ENCODE results near the gene PUS10. TPM values are rescaled to one million over a fixed set of nuclear protein-coding genes. Genes with fewer than 3 reads are reported as not detected.
"Not testable (repeated sequence)": the region's sequence is repeated elsewhere in the genome, so short reads cannot be mapped to it uniquely, and the experiment has no call there.

The PUS10 gene, protein sequence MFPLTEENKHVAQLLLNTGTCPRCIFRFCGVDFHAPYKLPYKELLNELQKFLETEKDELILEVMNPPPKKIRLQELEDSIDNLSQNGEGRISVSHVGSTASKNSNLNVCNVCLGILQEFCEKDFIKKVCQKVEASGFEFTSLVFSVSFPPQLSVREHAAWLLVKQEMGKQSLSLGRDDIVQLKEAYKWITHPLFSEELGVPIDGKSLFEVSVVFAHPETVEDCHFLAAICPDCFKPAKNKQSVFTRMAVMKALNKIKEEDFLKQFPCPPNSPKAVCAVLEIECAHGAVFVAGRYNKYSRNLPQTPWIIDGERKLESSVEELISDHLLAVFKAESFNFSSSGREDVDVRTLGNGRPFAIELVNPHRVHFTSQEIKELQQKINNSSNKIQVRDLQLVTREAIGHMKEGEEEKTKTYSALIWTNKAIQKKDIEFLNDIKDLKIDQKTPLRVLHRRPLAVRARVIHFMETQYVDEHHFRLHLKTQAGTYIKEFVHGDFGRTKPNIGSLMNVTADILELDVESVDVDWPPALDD
- total RNA-seq (2014; rRNA removed; shearing (Covaris generic)) = 5.2 and 6.7 TPM in 2 replicates
- polyA plus RNA-seq (2015; cell fraction: cytosol; rRNA removed) = 3.1 and 5.7 TPM in 2 replicates
- polyA plus RNA-seq (2015; cell fraction: nucleus; rRNA removed) = 8.3 and 11.1 TPM in 2 replicates

- DNase-seq (ENCODE audit: low read depth, low spot score) = peak; percentile 87
- in situ Hi-C loops (cut with HindIII; ENCODE audit: low pct_unique_long_range_greater_than_20kb, low sequenced_read_pairs) = no loop called here
Measured at GRCh38 chr2:61017556-61018317, at the start of gene PUS10, which contains the start of gene PEX13. Gene PUS10 (minus strand): TSS chr2:61018255. CDS start chr2:61011890, 6,365 bp downstream. Gene PEX13 (plus strand): TSS chr2:61017720. CDS start chr2:61017760, 40 bp downstream.

GRCh38 chr2:61065714-61066709, 48.0 kb upstream of the PUS10 start, which contains the start of gene SANBR:
Gene SANBR (plus strand): TSS chr2:61065871. CDS start chr2:61070351, 4,480 bp downstream.
- in situ Hi-C loops (cut with HindIII; ENCODE audit: low pct_unique_long_range_greater_than_20kb, low sequenced_read_pairs) = no loop called here
- peak; percentile 87 for DNase-seq (ENCODE audit: low read depth, low spot score)

GRCh38 chr2:61059382-61059781, 41.3 kb upstream of the PUS10 start:
- in situ Hi-C loops (cut with HindIII; ENCODE audit: low pct_unique_long_range_greater_than_20kb, low sequenced_read_pairs) = no loop called here
- DNase-seq (ENCODE audit: low read depth, low spot score) = no peak

- no peak for DNase-seq (ENCODE audit: low read depth, low spot score)
- in situ Hi-C loops (cut with HindIII; ENCODE audit: low pct_unique_long_range_greater_than_20kb, low sequenced_read_pairs) = no loop called here
Measured at GRCh38 chr2:61057562-61057961, 39.5 kb upstream of the PUS10 start.

DNA sequence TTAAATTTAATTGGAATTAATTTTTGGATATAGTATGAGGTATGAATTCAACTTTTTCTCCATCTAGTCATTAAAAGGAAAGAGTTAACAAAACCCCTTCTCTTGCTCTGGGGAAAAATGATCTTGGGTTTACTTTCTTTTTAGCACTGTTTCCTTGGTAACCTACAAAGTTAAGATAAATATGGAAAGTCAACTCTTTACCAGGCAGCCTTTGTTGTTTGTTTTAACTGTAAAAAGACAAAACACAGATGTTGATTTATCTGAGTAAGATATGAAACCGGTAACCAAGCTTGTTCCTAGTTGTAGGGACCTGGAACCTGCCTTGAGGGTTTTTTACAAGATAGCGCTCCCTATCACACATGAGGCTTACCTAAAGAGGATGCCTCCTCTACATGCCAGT, 37.5 kb upstream of the PUS10 start:
- DNase-seq (ENCODE audit: low read depth, low spot score) = no peak

DNA sequence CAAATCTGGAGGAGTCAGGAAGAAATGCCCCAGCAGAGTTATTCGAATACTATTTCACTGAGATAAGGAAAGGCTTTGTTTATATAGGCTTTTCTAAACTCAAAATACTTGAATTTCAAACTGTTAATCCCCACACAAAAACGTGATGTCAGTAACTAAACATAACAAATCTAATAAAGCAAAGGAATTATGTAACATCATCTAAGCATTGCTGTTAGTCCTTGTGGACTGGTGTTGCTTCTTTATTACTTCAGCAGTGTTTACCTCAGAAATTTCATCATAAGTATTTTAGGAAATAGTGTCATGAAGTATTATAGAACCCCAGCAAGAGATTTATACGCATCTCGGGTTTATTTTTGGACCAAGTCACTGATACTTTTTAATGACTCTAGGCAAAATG, 27.9 kb upstream of the PUS10 start:
- DNase-seq (ENCODE audit: low read depth, low spot score) = no peak
- in situ Hi-C loops (cut with HindIII; ENCODE audit: low pct_unique_long_range_greater_than_20kb, low sequenced_read_pairs) = no loop called here

More for the DNA sequence above, 37.5 kb upstream of the PUS10 start:
- in situ Hi-C loops (cut with HindIII; ENCODE audit: low pct_unique_long_range_greater_than_20kb, low sequenced_read_pairs) = no loop called here

GRCh38 chr2:61045226-61045625, 27.2 kb upstream of the PUS10 start:
- in situ Hi-C loops (cut with HindIII; ENCODE audit: low pct_unique_long_range_greater_than_20kb, low sequenced_read_pairs) = no loop called here
- DNase-seq (ENCODE audit: low read depth, low spot score) = no peak

DNA sequence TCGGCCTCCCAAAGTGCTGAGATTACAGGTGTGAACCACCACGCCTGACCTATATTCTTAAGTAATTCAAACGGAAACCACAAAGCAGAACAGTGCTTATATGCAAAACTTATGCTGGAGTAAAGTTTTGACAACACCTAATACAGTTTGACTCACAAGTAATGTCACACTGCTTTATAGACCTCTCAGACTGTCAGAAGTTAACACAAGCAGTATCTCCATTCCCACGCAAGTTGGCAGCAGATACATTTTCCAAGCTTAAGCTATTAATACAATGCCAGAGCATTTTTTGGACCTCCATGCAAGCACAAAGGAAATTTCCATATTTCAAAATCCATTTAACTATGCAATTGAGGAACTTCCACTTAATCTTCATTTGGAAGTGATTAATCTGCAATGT, 26.6 kb upstream of the PUS10 start:
- in situ Hi-C loops (cut with HindIII; ENCODE audit: low pct_unique_long_range_greater_than_20kb, low sequenced_read_pairs) = no loop called here
- DNase-seq (ENCODE audit: low read depth, low spot score) = no peak

- in situ Hi-C loops (cut with HindIII; ENCODE audit: low pct_unique_long_range_greater_than_20kb, low sequenced_read_pairs) = no loop called here
- DNase-seq (ENCODE audit: low read depth, low spot score) = no peak
Measured at GRCh38 chr2:61042807-61043206, 24.8 kb upstream of the PUS10 start.

DNA sequence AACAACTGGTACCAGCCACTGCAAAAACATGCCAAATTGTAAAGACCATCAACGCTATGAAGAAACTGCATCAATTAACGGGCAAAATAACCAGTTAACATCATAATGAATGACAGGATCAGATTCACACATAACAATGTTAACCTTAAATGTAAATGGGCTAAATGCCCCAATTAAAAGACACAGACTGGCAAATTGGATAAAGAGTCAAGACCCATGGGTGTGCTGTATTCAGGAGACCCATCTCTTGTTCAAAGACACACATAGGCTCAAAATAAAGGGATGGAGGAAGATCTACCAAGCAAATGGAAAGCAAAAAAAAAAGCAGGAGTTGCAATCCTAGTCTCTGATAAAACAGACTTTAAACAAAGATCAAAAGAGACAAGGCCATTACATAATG, 18.6 kb upstream of the PUS10 start:
- in situ Hi-C loops (cut with HindIII; ENCODE audit: low pct_unique_long_range_greater_than_20kb, low sequenced_read_pairs); DNase-seq (ENCODE audit: low read depth, low spot score): not testable (repeated sequence)

DNA sequence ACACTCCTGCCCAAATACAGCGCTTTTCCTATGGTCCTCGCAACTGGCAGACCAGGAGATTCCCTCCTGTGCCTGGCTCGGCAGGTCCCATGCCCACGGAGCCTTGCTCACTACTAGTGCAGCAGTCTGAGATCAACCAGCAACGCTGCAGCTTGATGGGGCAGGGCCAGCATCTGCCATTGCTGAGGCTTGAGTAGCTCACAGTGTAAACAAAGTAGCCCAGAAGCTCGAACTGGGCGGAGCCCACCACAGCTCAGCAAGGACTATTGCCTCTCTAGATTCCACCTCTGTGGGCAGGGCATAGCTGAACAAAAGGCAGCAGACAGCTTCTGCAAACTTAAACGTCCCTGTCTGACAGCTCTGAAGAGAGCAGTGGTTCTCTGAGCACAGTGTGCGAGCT, 16.5 kb upstream of the PUS10 start:
- DNase-seq (ENCODE audit: low read depth, low spot score); in situ Hi-C loops (cut with HindIII; ENCODE audit: low pct_unique_long_range_greater_than_20kb, low sequenced_read_pairs): not testable (repeated sequence)

DNA sequence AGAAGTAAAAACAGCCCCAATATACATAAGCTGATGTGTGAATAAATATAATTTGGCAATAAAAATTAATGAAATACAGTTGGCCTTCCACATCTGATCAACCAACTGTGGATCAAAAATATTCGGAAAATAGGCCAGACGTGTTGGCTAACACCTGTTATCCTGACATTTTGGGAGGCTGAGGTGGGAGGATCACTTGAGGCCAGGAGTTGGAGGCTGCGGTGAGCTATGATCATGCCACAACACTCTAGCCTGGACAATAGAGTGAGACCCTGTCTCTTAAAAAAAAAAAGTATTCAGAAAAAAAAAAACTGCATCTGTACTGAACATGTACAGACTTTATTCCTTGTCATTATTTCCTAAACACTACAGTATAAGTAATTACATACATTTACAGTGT, 11.5 kb upstream of the PUS10 start:
- in situ Hi-C loops (cut with HindIII; ENCODE audit: low pct_unique_long_range_greater_than_20kb, low sequenced_read_pairs) = no loop called here

GRCh38 chr2:61023670-61024069, 5.6 kb upstream of the PUS10 start:
- in situ Hi-C loops (cut with HindIII; ENCODE audit: low pct_unique_long_range_greater_than_20kb, low sequenced_read_pairs) = no loop called here

More for the DNA sequence above, 11.5 kb upstream of the PUS10 start:
- no peak for DNase-seq (ENCODE audit: low read depth, low spot score)

GRCh38 chr2:61021228-61021660, 3.2 kb upstream of the PUS10 start:
- DNase-seq (ENCODE audit: low read depth, low spot score) = no peak
- in situ Hi-C loops (cut with HindIII; ENCODE audit: low pct_unique_long_range_greater_than_20kb, low sequenced_read_pairs) = no loop called here

More at GRCh38 chr2:61023670-61024069, 5.6 kb upstream of the PUS10 start:
- no peak for DNase-seq (ENCODE audit: low read depth, low spot score)

GRCh38 chr2:61018798-61019197, 743 bp upstream of the PUS10 start:
- in situ Hi-C loops (cut with HindIII; ENCODE audit: low pct_unique_long_range_greater_than_20kb, low sequenced_read_pairs) = no loop called here
- DNase-seq (ENCODE audit: low read depth, low spot score) = no peak

- no peak for DNase-seq (ENCODE audit: low read depth, low spot score)
- in situ Hi-C loops (cut with HindIII; ENCODE audit: low pct_unique_long_range_greater_than_20kb, low sequenced_read_pairs) = no loop called here
Measured at GRCh38 chr2:61018318-61018755, 282 bp upstream of the PUS10 start.
